H1 (cell line): ENCODE data around the gene TDRD12. TPM values are rescaled to one million over a fixed set of nuclear protein-coding genes. Genes with fewer than 3 reads are reported as not detected.

Experiments
- CTCF ChIA-PET: fragments of 300-600 bp; sonication (Branson Sonifier 250); formaldehyde crosslinking; loops from one replicate; lab custom pipeline; 2021; ENCODE audit not compliant: partially characterized antibody; lab: Charles Lee
- POLR2A ChIA-PET: fragments of 300-600 bp; sonication (Branson Sonifier 250); formaldehyde crosslinking; loops from one replicate; lab custom pipeline; 2021; ENCODE audit warnings: inconsistent platforms; ENCODE audit not compliant: partially characterized antibody; lab: Charles Lee
- DNase-seq, 2 experiments: peaks; one replicate each; pipeline versions ENCODE4 v3.0.0 to v3.0.0-alpha.2; 2010 to 2022; ENCODE audit warnings: low spot score in 2 of 2, low read depth in 1 of 2, mixed read lengths in 1 of 2
- FAIRE-seq: peaks from 2 replicates; lab custom pipeline; 2011; peaks lifted over from hg19 to GRCh38; lab: Jason Lieb, UNC
- H2AFZ ChIP-seq: 2 replicates; pipeline ENCODE4 v1.8.1; 2012; ENCODE audit warnings: low read length, inconsistent platforms
- H2AK5ac ChIP-seq: 2 replicates; pipeline ENCODE4 v1.6.1; 2013; ENCODE audit warnings: low read depth, low read length
- H2BK120ac ChIP-seq: replicated peaks from 2 replicates; pipeline ENCODE3; 2013; ENCODE audit warnings: low read depth, low read length, inconsistent platforms
- H2BK12ac ChIP-seq: 2 replicates; pipeline ENCODE4 v1.6.1; 2013; ENCODE audit warnings: low read depth, low read length
- H2BK15ac ChIP-seq: 2 replicates; pipeline ENCODE4 v1.6.1; 2013; ENCODE audit warnings: low read length
- H2BK20ac ChIP-seq: 2 replicates; pipeline ENCODE4 v1.6.1; 2013; ENCODE audit warnings: low read length
- H2BK5ac ChIP-seq: 2 replicates; pipeline ENCODE4 v1.6.1; 2013; ENCODE audit warnings: low read depth, low read length
- H3K14ac ChIP-seq: 2 replicates; pipeline ENCODE4 v1.6.1; 2013; ENCODE audit warnings: inconsistent platforms; ENCODE audit not compliant: insufficient read length
- H3K18ac ChIP-seq: 2 replicates; pipeline ENCODE4 v1.6.1; 2013; ENCODE audit warnings: low read length; ENCODE audit errors: extremely low read depth
- H3K23ac ChIP-seq: 2 replicates; pipeline ENCODE4 v1.6.1; 2013; ENCODE audit warnings: inconsistent platforms; ENCODE audit not compliant: insufficient read length
- H3K23me2 ChIP-seq: 2 replicates; pipeline ENCODE4 v1.6.1; 2013; ENCODE audit warnings: low read depth, low read length
- H3K27ac ChIP-seq: 2 replicates; pipeline ENCODE4 v1.6.1; 2011; ENCODE audit warnings: low read depth, low read length, inconsistent platforms
- H3K27me3 ChIP-seq, 4 experiments: replicated peaks in 1 of 4; 1 replicate in 1 of 4; 2 replicates in 3 of 4; pipeline versions ENCODE4 v1.6.1 to v1.8.1; 2011 to 2013; ENCODE audit warnings: low read length in 3 of 4, mild to moderate bottlenecking in 3 of 4, inconsistent platforms in 2 of 4, mixed read lengths in 2 of 4, moderate library complexity in 1 of 4; ENCODE audit not compliant: control insufficient read depth in 3 of 4, insufficient read depth in 3 of 4; ENCODE audit errors: extremely low read depth in 1 of 4
- H3K36me3 ChIP-seq, 4 experiments: 2 replicates each; pipeline versions ENCODE4 v1.6.1 to v1.8.1; 2011 to 2013; ENCODE audit warnings: mild to moderate bottlenecking in 4 of 4, low read length in 3 of 4, moderate library complexity in 2 of 4, control low read depth in 1 of 4, inconsistent platforms in 1 of 4; ENCODE audit not compliant: insufficient read depth in 4 of 4, control insufficient read depth in 2 of 4
- H3K4ac ChIP-seq: replicated peaks from 2 replicates; pipeline ENCODE3; 2013; ENCODE audit warnings: low read length, low read depth, mixed read lengths, inconsistent platforms; ENCODE audit not compliant: insufficient read length
- H3K4me1 ChIP-seq, 4 experiments: replicated peaks in 1 of 4; 1 replicate in 1 of 4; 2 replicates in 3 of 4; pipeline versions ENCODE4 v1.6.1 to v1.8.1; 2011 to 2013; ENCODE audit warnings: low read length in 3 of 4, inconsistent platforms in 2 of 4, mixed read lengths in 1 of 4; ENCODE audit not compliant: insufficient read depth in 4 of 4, control insufficient read depth in 3 of 4
- H3K4me2 ChIP-seq, 2 experiments: 2 replicates each; pipeline versions ENCODE4 v1.6.1 to v1.8.1; 2011 to 2013; ENCODE audit warnings: low read depth in 2 of 2, low read length in 2 of 2, control low read depth in 1 of 2, inconsistent platforms in 1 of 2, mild to moderate bottlenecking in 1 of 2; ENCODE audit not compliant: insufficient read depth in 1 of 2
- H3K4me3 ChIP-seq, 4 experiments: fragments of 200-600, 300-600 bp in 1 of 4; sonication (generic), shearing (Covaris generic), sonication (Bioruptor Twin) in 1 of 4; 2 replicates each; pipeline versions ENCODE4 v1.5.1 to v1.8.1; 2011 to 2016; ENCODE audit warnings: low read length in 4 of 4, low read depth in 3 of 4, control low read depth in 2 of 4, inconsistent platforms in 2 of 4, mild to moderate bottlenecking in 2 of 4, mixed read lengths in 1 of 4, moderate library complexity in 1 of 4; ENCODE audit not compliant: insufficient read depth in 2 of 4; ENCODE audit errors: extremely low read depth in 1 of 4
- H3K56ac ChIP-seq: replicated peaks from 2 replicates; pipeline ENCODE3; 2013; ENCODE audit warnings: low read depth, mild to moderate bottlenecking, mixed read lengths, low read length, inconsistent platforms; ENCODE audit not compliant: insufficient read length
- H3K79me1 ChIP-seq: 2 replicates; pipeline ENCODE4 v1.6.1; 2013; ENCODE audit warnings: low read depth, low read length, control low read depth
- H3K79me2 ChIP-seq, 2 experiments: 2 replicates each; pipeline versions ENCODE4 v1.6.1 to v1.8.1; 2012 to 2013; ENCODE audit warnings: low read length in 2 of 2, mild to moderate bottlenecking in 2 of 2, inconsistent platforms in 1 of 2; ENCODE audit not compliant: insufficient read depth in 2 of 2, control insufficient read depth in 1 of 2
- H3K9ac ChIP-seq, 4 experiments: replicated peaks in 1 of 4; 1 replicate in 1 of 4; 2 replicates in 3 of 4; pipeline versions ENCODE4 v1.6.1 to v1.8.1; 2011 to 2013; ENCODE audit warnings: low read depth in 3 of 4, low read length in 3 of 4, control low read depth in 2 of 4, mild to moderate bottlenecking in 2 of 4, moderate library complexity in 2 of 4, inconsistent platforms in 1 of 4; ENCODE audit errors: extremely low read depth in 1 of 4
- H3K9me3 ChIP-seq, 2 experiments: 2 replicates each; pipeline versions ENCODE4 v1.6.1 to v1.8.1; 2012 to 2013; ENCODE audit warnings: mild to moderate bottlenecking in 2 of 2, moderate library complexity in 2 of 2, control low read depth in 1 of 2, inconsistent platforms in 1 of 2, low read depth in 1 of 2, low read length in 1 of 2, mixed read lengths in 1 of 2; ENCODE audit not compliant: insufficient read depth in 2 of 2
- H4K20me1 ChIP-seq, 2 experiments: replicated peaks in 1 of 2; 2 replicates each; pipeline versions ENCODE3 to v1.8.1; 2011 to 2013; ENCODE audit warnings: inconsistent platforms in 2 of 2, low read length in 2 of 2, mild to moderate bottlenecking in 1 of 2; ENCODE audit not compliant: insufficient read depth in 2 of 2, control insufficient read depth in 1 of 2
- H4K5ac ChIP-seq: 2 replicates; pipeline ENCODE4 v1.6.1; 2013; ENCODE audit warnings: low read length, low read depth, mixed read lengths, inconsistent platforms; ENCODE audit not compliant: insufficient read length
- H4K8ac ChIP-seq: 2 replicates; pipeline ENCODE4 v1.8.0; 2013; ENCODE audit warnings: mild to moderate bottlenecking, moderate library complexity, low read length, inconsistent platforms; ENCODE audit not compliant: insufficient read depth; ENCODE audit errors: extremely low read depth
- H4K91ac ChIP-seq: replicated peaks from 2 replicates; pipeline ENCODE3; 2013; ENCODE audit warnings: low read length, mixed read lengths, inconsistent platforms; ENCODE audit not compliant: insufficient read length
- CEBPB ChIP-seq: IDR thresholded peaks from 2 replicates; pipeline ENCODE4 v1.6.1; 2012; ENCODE audit warnings: low read depth, low read length
- EP300 ChIP-seq, 2 experiments: IDR thresholded peaks; 1 replicate in 1 of 2; 2 replicates in 1 of 2; pipeline ENCODE4 v1.6.1; 2011 to 2012; ENCODE audit warnings: low read depth in 2 of 2, low read length in 2 of 2, mild to moderate bottlenecking in 2 of 2, borderline replicate concordance in 1 of 2, inconsistent platforms in 1 of 2, moderate library complexity in 1 of 2
- HDAC6 ChIP-seq: IDR thresholded peaks from one replicate; pipeline ENCODE4 v1.7.1; 2012; ENCODE audit warnings: low read depth, mild to moderate bottlenecking, inconsistent platforms, low read length, moderate library complexity
- JUND ChIP-seq: IDR thresholded peaks from 2 replicates; pipeline ENCODE4 v1.6.1; 2011; ENCODE audit warnings: mild to moderate bottlenecking, improper control_type of control experiment, low read length
- MAFK ChIP-seq: IDR thresholded peaks from 2 replicates; pipeline ENCODE4 v1.6.1; 2012; ENCODE audit warnings: low read depth, mild to moderate bottlenecking, improper control_type of control experiment, low read length
- NANOG ChIP-seq: IDR thresholded peaks from 2 replicates; pipeline ENCODE4 v1.6.1; 2011; ENCODE audit warnings: low read length, low read depth, mild to moderate bottlenecking, inconsistent platforms; ENCODE audit not compliant: insufficient read depth, poor library complexity, severe bottlenecking
- POLR2A ChIP-seq, 2 experiments: IDR thresholded peaks; 1 replicate in 1 of 2; 2 replicates in 1 of 2; pipeline ENCODE4 v1.6.1; 2011; ENCODE audit warnings: low read depth in 2 of 2, low read length in 2 of 2, mild to moderate bottlenecking in 2 of 2; ENCODE audit errors: control extremely low read depth in 1 of 2
- POLR2AphosphoS5 ChIP-seq: IDR thresholded peaks from 2 replicates; pipeline ENCODE4 v1.6.1; 2011; ENCODE audit warnings: low read depth, low read length
- POU5F1 ChIP-seq: IDR thresholded peaks from 2 replicates; pipeline ENCODE4 v1.6.1; 2011; ENCODE audit warnings: low read depth, mild to moderate bottlenecking, low read length, moderate library complexity
- SAP30 ChIP-seq: fragments of 300-600 bp; sonication (generic); IDR thresholded peaks from 2 replicates; pipeline ENCODE4 v1.7.1; 2012; ENCODE audit warnings: low read length, moderate library complexity, mild to moderate bottlenecking, inconsistent platforms; ENCODE audit not compliant: insufficient read depth, insufficient replicate concordance
- SIX5 ChIP-seq: IDR thresholded peaks from 2 replicates; pipeline ENCODE4 v1.6.1; 2011; ENCODE audit warnings: mild to moderate bottlenecking, low read depth, low read length
- SUZ12 ChIP-seq: fragments of 200-600 bp; sonication (generic); IDR thresholded peaks from 2 replicates; pipeline ENCODE4 v1.6.1; 2012; ENCODE audit warnings: mild to moderate bottlenecking, inconsistent platforms, low read length, moderate library complexity, mixed read lengths
- USF2 ChIP-seq: IDR thresholded peaks from 2 replicates; pipeline ENCODE4 v1.6.1; 2011; ENCODE audit warnings: low read length, improper control_type of control experiment
- WGBS, 2 experiments: shearing (Covaris generic) in 1 of 2; methylation state at CpG; one replicate each; pipeline versions ENCODE4 v1.1.6 to v1.1.7; 2013 to 2015; ENCODE audit warnings: low lambda C conversion rate in 2 of 2, mixed read lengths in 2 of 2, inconsistent platforms in 1 of 2, low coverage in 1 of 2, missing lambda C conversion rate in 1 of 2; ENCODE audit not compliant: insufficient replicate concordance in 2 of 2, insufficient coverage in 1 of 2, insufficient read length in 1 of 2; ENCODE audit errors: extremely low coverage in 1 of 2, missing lambda C conversion rate in 1 of 2; 5-methylcytosine and 5-hydroxymethylcytosine counted together
- polyA plus RNA-seq, 7 experiments: library from polyadenylated mRNA; depleted of rRNA in 3 of 7; stranded (reverse) in 5 of 7; unstranded in 2 of 7; fragments of >200 nt in 5 of 7; fragments of 200-250 nt in 2 of 7; gene quantifications; 1 replicate in 5 of 7; 2 replicates in 1 of 7; 4 replicates in 1 of 7; pipeline versions ENCODE4 v1.2.1 to v1.2.3, GENCODE V29; 2011 to 2013; ENCODE audit warnings: missing spikeins in 2 of 7, mixed read lengths in 2 of 7
- total RNA-seq: library from RNA; stranded (reverse); fragmentation: NEBNext Ultra II Directional; extraction: Animal tissue kit (Norgen Biotek cat#: 25700); gene quantifications from 2 replicates; pipeline ENCODE4 v1.2.1, GENCODE V29; 2021

The TDRD12 gene
- total and polyA plus RNA-seq, 2 of the 8 experiments (the other 6 are each of a cell fraction or from before 2014, with no cell fraction given), result 0.39 to 0.88 TPM

DNA sequence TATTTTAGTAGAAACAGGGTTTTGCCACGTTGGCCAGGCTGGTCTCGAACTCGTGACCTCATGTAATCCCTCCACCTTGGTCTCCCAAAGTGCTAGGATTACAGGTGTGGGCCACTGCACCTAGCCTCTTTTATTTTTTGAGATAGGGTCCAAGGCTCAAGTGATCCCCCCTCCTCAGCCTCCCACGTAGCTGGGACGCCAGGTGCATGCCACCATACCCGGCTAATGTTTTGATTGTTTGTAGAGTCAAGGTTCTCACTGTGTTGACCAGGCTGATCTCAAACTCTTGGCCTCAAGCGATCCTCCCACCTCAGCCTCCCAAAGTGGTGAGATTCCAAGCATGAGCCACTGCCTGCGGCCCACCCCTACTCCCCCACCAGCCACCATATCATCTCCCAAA lies 143.7 kb downstream of the TDRD12 start:
- H3K4ac ChIP-seq, result no peak overlapping the region
- no peak overlapping the region for H3K4me3 ChIP-seq
- no peak overlapping the region for H3K27ac ChIP-seq
- H3K36me3 ChIP-seq, result no peaks in the 10 kb centered on the region
- CTCF ChIA-PET, result interaction anchor here (1.0 kb wide), 1 partner anchor 9 kb away, joined by 3 read pairs; no protein-coding TSS in a partner anchor
- H2AFZ ChIP-seq, result no peak overlapping the region
- H2BK120ac ChIP-seq, result no peak overlapping the region
- 95% methylated on average over 7 of the region's 8 CpGs; no CpG with 5 or more reads in 1 of the 2 experiments for WGBS, 2 experiments
- H3K27me3 ChIP-seq, result no peaks in the 10 kb centered on the region
- no peak overlapping the region for H3K9ac ChIP-seq
- no peak overlapping the region for H3K14ac ChIP-seq
- H3K4me1 ChIP-seq, result no peaks in the 10 kb centered on the region; a peak in 1 of 7 replicates
- no peak for TF ChIP-seq POLR2AphosphoS5
- TF ChIP-seq CEBPB, result no peak
- TF ChIP-seq POU5F1, result no peak
- TF ChIP-seq MAFK, result no peak
- TF ChIP-seq SUZ12, result no peak
- TF ChIP-seq NANOG, result no peak
- TF ChIP-seq HDAC6, result no peak
- no peak for TF ChIP-seq USF2
- TF ChIP-seq EP300 (IDR thresholded peaks at IDR 0.05; ENCODE audit: borderline replicate concordance in 1 of 2, low read depth in 2 of 2, low read length in 2 of 2), result no peak
- TF ChIP-seq JUND, result no peak
- TF ChIP-seq SIX5, result no peak
- no peak for TF ChIP-seq POLR2A (IDR thresholded peaks at IDR 0.05; ENCODE audit: control extremely low read depth in 1 of 2, low read depth in 2 of 2, low read length in 2 of 2)
- TF ChIP-seq SAP30, result no peak
- TF ChIP-seq, all 59 proteins: peak for 0
- Histone ChIP-seq H2AK5ac (no peak overlapping the region), H3K23ac (no peak overlapping the region), H4K8ac (no peak overlapping the region), H3K56ac (no peak overlapping the region), H2BK20ac (no peak overlapping the region), H3K9me3 (no peaks in the 10 kb centered on the region), H4K91ac (no peak overlapping the region), H2BK15ac (no peak overlapping the region), H2BK5ac (no peak overlapping the region), H4K5ac (no peak overlapping the region), H3K18ac (no peak overlapping the region), H3K79me1 (no peaks in the 10 kb centered on the region), H3K23me2 (no peaks in the 10 kb centered on the region), H3K79me2 (no peaks in the 10 kb centered on the region), H2BK12ac (no peak overlapping the region), H4K20me1 (no peaks in the 10 kb centered on the region), H3K4me2 (no peak overlapping the region)
- POLR2A ChIA-PET, result no interaction called here
- FAIRE-seq (no peak), DNase-seq (no peak)
